ENCODE results near the gene POFUT2.

The POFUT2 gene

DNA sequence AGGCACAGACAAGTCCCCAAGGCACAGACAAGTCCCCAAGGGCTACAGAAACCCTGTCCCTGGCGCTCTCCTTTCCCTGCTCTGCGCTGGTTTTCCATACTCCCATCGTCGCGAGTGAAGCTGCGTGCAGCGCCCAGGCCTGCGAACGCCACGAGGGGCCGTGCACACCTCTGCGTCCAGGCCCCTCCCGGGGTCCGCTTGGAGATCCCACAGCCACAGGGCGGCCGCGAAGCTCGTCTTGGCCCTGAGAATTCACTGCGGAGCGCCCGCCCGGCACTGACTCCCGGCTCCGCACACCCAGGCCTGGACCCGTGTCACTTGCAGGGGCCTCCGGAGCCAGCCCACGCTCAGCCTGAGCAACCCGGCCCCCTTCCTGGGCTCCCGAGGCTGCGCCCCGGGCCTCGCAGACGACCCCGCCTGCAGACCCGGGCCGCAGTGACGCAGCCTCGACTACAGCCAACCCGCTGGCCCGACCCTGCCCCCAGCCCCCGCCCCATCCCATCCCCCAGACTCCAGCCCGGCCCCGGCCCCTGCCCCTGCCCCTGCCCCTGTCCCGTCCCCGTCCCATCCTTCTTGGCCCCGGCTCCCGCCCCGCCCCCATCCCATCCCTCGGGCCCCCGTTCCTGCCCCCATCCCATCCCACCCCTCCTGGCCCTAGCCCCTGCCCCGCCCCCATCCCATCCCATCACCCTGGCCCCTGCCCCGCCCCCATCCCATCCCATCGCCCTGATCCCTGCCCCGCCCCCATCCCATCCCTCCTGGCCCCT lies 841 bp downstream of the POFUT2 start:
- peak overlapping the region; percentile 75 for H3K4me3 ChIP-seq (ENCODE audit: low read depth, low read length)
- TF ChIP-seq CTCF (IDR thresholded peaks at IDR 0.05; ENCODE audit: low read depth, low read length) = no peak

DNA sequence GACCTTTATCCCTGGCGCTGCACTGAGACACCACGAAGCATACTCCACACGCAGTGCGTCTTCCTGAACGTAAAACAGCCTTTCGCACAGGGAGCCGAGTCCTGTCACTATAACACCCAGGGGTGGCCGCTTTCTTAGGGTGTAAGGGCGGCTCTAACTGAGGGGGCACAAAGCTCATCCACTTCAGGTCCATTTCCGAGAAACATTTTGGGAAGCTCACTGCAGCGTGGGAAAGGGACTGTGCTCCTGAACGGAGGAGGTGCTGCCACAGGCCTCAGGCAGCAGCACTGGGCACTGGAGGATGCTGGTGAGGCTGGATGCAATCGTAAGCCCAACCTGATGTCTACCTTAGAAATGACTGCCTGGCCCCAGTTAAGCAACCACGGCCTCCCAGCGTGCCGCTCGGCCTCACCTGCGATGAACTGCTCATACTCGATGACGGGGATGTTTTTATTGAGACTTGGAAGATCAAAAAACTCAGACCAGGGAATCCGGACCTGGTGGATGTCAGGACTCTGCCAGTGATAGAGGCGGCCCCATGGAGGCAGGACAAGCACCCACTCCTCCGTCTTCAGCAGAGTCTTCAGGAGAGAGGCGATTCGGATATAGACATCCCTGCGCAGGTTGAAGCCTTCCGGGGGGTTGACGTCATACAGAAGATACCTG lies 2.3 kb downstream of the POFUT2 start:
- no peak for TF ChIP-seq CTCF (IDR thresholded peaks at IDR 0.05; ENCODE audit: low read depth, low read length)
- no peak overlapping the region for H3K4me3 ChIP-seq (ENCODE audit: low read depth, low read length)

DNA sequence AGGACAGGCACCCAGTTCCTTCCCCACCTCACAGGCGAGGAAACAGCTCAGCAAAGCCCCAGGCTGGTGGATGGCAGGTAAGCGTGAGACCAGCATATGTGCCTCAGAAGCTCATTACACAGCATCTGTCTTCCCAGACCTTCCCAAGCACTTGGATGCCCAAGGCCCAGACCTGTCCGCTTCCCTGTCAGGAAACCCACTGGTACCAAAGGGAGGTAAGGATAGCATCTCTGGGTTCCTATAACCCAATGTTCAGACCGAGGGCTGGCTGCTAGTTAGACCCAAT lies 3.3 kb downstream of the POFUT2 start:
- no peak for TF ChIP-seq CTCF (IDR thresholded peaks at IDR 0.05; ENCODE audit: low read depth, low read length)

GRCh38 chr21:45283611-45284455 lies 3.9 kb downstream of the POFUT2 start:
- H3K4me3 ChIP-seq (ENCODE audit: low read depth, low read length) = no peak overlapping the region
- no peak for TF ChIP-seq CTCF (IDR thresholded peaks at IDR 0.05; ENCODE audit: low read depth, low read length)

More for the DNA sequence above, 3.3 kb downstream of the POFUT2 start:
- no peak overlapping the region for H3K4me3 ChIP-seq (ENCODE audit: low read depth, low read length)

- TF ChIP-seq CTCF (IDR thresholded peaks at IDR 0.05; ENCODE audit: low read depth, low read length) = no peak
These were observed 4.6 kb downstream of the POFUT2 start for GRCh38 chr21:45283035-45283610.

GRCh38 chr21:45282283-45283034 lies 5.2 kb downstream of the POFUT2 start:
- no peak for TF ChIP-seq CTCF (IDR thresholded peaks at IDR 0.05; ENCODE audit: low read depth, low read length)
- no peak overlapping the region for H3K4me3 ChIP-seq (ENCODE audit: low read depth, low read length)

More at GRCh38 chr21:45283035-45283610, 4.6 kb downstream of the POFUT2 start:
- no peak overlapping the region for H3K4me3 ChIP-seq (ENCODE audit: low read depth, low read length)
